ENCODE results near the gene PSAP.

The PSAP gene

DNA sequence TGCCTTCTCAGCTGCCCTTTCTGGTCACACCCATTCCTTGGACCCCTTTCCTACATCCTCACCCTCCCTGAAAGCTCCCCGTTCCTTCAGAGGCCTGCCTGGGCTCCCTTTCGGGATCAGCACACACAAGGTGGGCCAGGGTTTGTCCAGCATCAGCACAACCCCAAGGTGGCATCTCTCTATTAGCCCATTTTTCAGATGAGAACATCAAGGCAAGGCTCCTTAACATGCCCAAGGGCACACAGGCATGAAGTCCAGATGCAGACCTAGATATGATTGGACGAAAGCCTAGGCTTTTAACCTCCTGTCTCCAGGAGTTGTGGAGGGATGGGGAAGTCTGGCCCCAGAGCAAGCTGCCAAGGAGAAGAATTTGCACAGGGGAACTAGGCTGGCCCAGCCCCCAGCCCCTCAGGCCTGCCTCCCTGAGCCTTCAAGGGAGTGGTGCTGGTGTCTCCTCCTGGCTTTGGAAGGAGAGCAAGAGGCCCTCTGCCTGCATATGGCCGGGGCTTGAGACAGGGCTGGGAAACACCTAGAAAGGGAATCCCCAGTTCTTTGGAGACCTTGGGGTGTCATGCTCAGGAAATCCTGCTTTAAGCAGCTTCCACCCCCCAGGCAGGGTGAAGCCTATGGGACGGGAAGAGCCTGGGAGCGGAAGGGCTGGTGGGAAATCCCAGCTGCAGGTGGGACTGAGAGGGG is 68.7 kb downstream of the PSAP start:
- no peak for DNase-seq (ENCODE audit: extremely low read depth, low read depth)
- TF ChIP-seq CTCF (IDR thresholded peaks at IDR 0.05; ENCODE audit: low read depth, low read length): no peak

DNA sequence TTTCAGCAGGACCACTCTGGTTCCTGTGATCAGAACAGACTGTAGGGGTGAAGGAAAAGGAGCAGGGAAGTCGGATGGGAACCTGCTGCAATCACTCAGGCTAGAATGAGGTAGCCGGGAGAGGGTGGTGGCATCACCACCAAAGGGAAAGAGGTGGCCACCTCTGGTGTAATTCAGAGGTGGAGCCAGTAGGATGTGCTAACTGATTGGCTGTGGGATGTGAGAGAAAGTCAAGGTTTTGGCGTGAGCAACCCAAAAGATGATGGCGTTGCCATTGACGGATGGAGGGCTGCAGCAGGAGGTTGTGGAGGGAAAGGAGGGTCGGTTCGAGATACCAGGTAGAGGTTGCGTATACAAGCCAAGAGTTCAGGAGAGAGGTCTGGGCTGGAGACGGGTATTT is 70.3 kb downstream of the PSAP start:
- no peak for DNase-seq (ENCODE audit: extremely low read depth, low read depth)
- no peak for TF ChIP-seq CTCF (IDR thresholded peaks at IDR 0.05; ENCODE audit: low read depth, low read length)

- TF ChIP-seq CTCF (IDR thresholded peaks at IDR 0.05; ENCODE audit: low read depth, low read length): no peak
- no peak for DNase-seq (ENCODE audit: extremely low read depth, low read depth)
Measured at GRCh38 chr10:71780156-71780555, 70.9 kb downstream of the PSAP start.

- no peak for DNase-seq (ENCODE audit: extremely low read depth, low read depth)
- TF ChIP-seq CTCF (IDR thresholded peaks at IDR 0.05; ENCODE audit: low read depth, low read length): no peak
Measured at GRCh38 chr10:71779641-71780040, 71.4 kb downstream of the PSAP start.

- no peak for TF ChIP-seq CTCF (IDR thresholded peaks at IDR 0.05; ENCODE audit: low read depth, low read length)
- DNase-seq (ENCODE audit: extremely low read depth, low read depth): no peak
Measured at GRCh38 chr10:71778071-71778825, 72.8 kb downstream of the PSAP start.

- DNase-seq (ENCODE audit: extremely low read depth, low read depth): no peak
- no peak for TF ChIP-seq CTCF (IDR thresholded peaks at IDR 0.05; ENCODE audit: low read depth, low read length)
Measured at GRCh38 chr10:71777213-71777985, 73.7 kb downstream of the PSAP start.

DNA sequence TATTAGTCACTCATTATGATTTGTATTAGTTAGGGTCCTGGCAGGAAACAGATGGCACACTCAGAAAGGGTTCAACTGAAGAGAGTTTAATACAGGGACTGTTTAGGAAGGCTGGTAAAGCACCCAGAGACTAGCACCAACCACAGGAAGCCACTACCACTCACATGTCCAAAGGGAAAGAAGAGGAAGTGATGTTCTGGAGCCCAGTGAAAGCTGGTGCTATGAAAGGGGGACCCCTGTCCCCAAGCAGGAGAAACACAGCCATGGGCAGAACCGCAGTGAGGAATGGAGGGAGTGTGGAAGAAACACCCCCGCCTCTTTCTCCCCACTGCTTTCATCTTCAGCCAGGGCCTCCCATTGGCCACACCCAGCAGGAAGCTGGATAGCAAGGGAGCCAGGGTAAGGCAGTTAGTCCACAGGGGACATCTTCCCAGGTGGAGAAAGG is 74.5 kb downstream of the PSAP start:
- no peak for DNase-seq (ENCODE audit: extremely low read depth, low read depth)
- TF ChIP-seq CTCF (IDR thresholded peaks at IDR 0.05; ENCODE audit: low read depth, low read length): no peak
